WTC11 (cell line): ENCODE data around the gene RAB22A. TPM values are rescaled to one million over a fixed set of nuclear protein-coding genes. Genes with fewer than 3 reads are reported as not detected.

ENCODE experiments used
- ATAC-seq: fragments of 200-7000 bp; cut with Tn5 transposase; 2 replicates; pipeline ENCODE4 v1.10.0; 2021; ENCODE audit warnings: mild to moderate bottlenecking, moderate library complexity
- CTCF ChIA-PET: fragments of 300-600 bp; sonication (Branson Sonifier 250); formaldehyde crosslinking; loops from one replicate; lab custom pipeline; 2021; ENCODE audit warnings: antibody characterized with exemption; lab: Charles Lee
- POLR2A ChIA-PET: fragments of 350-600 bp; sonication (Branson Sonifier 250); formaldehyde crosslinking; loops from one replicate; lab custom pipeline; 2021; ENCODE audit warnings: antibody characterized with exemption; lab: Charles Lee
- DNase-seq: peaks from one replicate; pipeline ENCODE4 v3.0.0; 2021; ENCODE audit warnings: low spot score
- H3K27ac Mint-ChIP-seq: 2 replicates; pipeline ENCODE4 v1.8.0; 2021; ENCODE audit warnings: mixed read lengths
- H3K27me3 Mint-ChIP-seq: 2 replicates; pipeline ENCODE4 v1.8.0; 2021; ENCODE audit warnings: low read depth, mild to moderate bottlenecking, moderate library complexity, mixed read lengths
- H3K36me3 Mint-ChIP-seq: 2 replicates; pipeline ENCODE4 v1.8.0; 2021; ENCODE audit warnings: mixed read lengths
- H3K4me1 Mint-ChIP-seq: 2 replicates; pipeline ENCODE4 v1.8.0; 2022; ENCODE audit warnings: mixed read lengths
- H3K4me3 Mint-ChIP-seq: 2 replicates; pipeline ENCODE4 v1.8.0; 2021; ENCODE audit warnings: mild to moderate bottlenecking, moderate library complexity, mixed read lengths
- H3K9me3 Mint-ChIP-seq: 2 replicates; pipeline ENCODE4 v1.8.0; 2021; ENCODE audit warnings: mixed read lengths
- ARID4B ChIP-seq: sonication (generic); formaldehyde crosslinking; IDR thresholded peaks from 2 replicates; pipeline ENCODE4 v1.8.0; 2023; ENCODE audit warnings: missing genetic modification reagents, mild to moderate bottlenecking, borderline replicate concordance
- ATF3 ChIP-seq: sonication (generic); formaldehyde crosslinking; conservative IDR thresholded peaks from 2 replicates; pipeline ENCODE4 v1.8.1; 2022; ENCODE audit warnings: mild to moderate bottlenecking, missing genetic modification reagents
- CBFB ChIP-seq: sonication (generic); formaldehyde crosslinking; IDR thresholded peaks from 2 replicates; pipeline ENCODE4 v1.8.1; 2022; ENCODE audit warnings: mild to moderate bottlenecking, low read depth, missing genetic modification reagents
- CDX4 ChIP-seq: fragments of 250-450 bp; sonication (Bioruptor Pico); IDR thresholded peaks from 2 replicates; pipeline ENCODE4 v1.9.0; 2021; ENCODE audit warnings: moderate library complexity, mild to moderate bottlenecking, inconsistent platforms, borderline replicate concordance
- ETV6 ChIP-seq: sonication (generic); formaldehyde crosslinking; IDR thresholded peaks from 2 replicates; pipeline ENCODE4 v1.8.1; 2022; ENCODE audit warnings: mild to moderate bottlenecking, missing genetic modification reagents
- NFE2L1 ChIP-seq: sonication (generic); formaldehyde crosslinking; IDR thresholded peaks from 2 replicates; pipeline ENCODE4 v1.8.1; 2023; ENCODE audit warnings: missing genetic modification reagents
- NFYB ChIP-seq: sonication (generic); formaldehyde crosslinking; conservative IDR thresholded peaks from 2 replicates; pipeline ENCODE4 v1.8.0; 2022; ENCODE audit warnings: low read depth, missing genetic modification reagents
- RELA ChIP-seq: sonication (generic); formaldehyde crosslinking; IDR thresholded peaks from 2 replicates; pipeline ENCODE4 v1.8.1; 2022; ENCODE audit warnings: missing genetic modification reagents, mild to moderate bottlenecking, borderline replicate concordance
- TP53 ChIP-seq: sonication (generic); formaldehyde crosslinking; IDR thresholded peaks from 2 replicates; pipeline ENCODE4 v1.8.1; 2023; ENCODE audit warnings: mild to moderate bottlenecking, missing genetic modification reagents
- ZNF121 ChIP-seq: sonication (generic); formaldehyde crosslinking; IDR thresholded peaks from 2 replicates; pipeline ENCODE4 v1.8.0; 2023; ENCODE audit warnings: missing genetic modification reagents
- ZNF263 ChIP-seq: sonication (generic); formaldehyde crosslinking; IDR thresholded peaks from 2 replicates; pipeline ENCODE4 v1.8.1; 2022; ENCODE audit warnings: low read depth, mild to moderate bottlenecking, moderate library complexity, missing genetic modification reagents
- ZNF423 ChIP-seq: fragments of 250-450 bp; sonication (Bioruptor Pico); IDR thresholded peaks from 2 replicates; pipeline ENCODE4 v2.1.2; 2022; ENCODE audit warnings: mild to moderate bottlenecking, moderate library complexity
- total RNA-seq: library from RNA; stranded (reverse); gene quantifications from 3 replicates; pipeline ENCODE4 v1.2.3, GENCODE V29; 2021
- TF ChIP-seq, protein P1 (sequence below): sonication (generic); formaldehyde crosslinking; IDR thresholded peaks from 2 replicates; pipeline ENCODE4 v1.8.0; 2022; ENCODE audit warnings: mild to moderate bottlenecking, missing genetic modification reagents
- TF ChIP-seq, protein P2 (sequence below): fragments of 250-450 bp; sonication (Bioruptor Pico); IDR thresholded peaks from 2 replicates; pipeline ENCODE4 v1.9.0; 2021; ENCODE audit warnings: mild to moderate bottlenecking
- TF ChIP-seq, protein P3 (sequence below): sonication (generic); formaldehyde crosslinking; IDR thresholded peaks from 2 replicates; pipeline ENCODE4 v1.8.1; 2022; ENCODE audit warnings: mild to moderate bottlenecking, missing genetic modification reagents, moderate library complexity, borderline replicate concordance

The RAB22A gene
- total RNA-seq, 1 experiment from 2014 or later: 6.0 TPM

DNA sequence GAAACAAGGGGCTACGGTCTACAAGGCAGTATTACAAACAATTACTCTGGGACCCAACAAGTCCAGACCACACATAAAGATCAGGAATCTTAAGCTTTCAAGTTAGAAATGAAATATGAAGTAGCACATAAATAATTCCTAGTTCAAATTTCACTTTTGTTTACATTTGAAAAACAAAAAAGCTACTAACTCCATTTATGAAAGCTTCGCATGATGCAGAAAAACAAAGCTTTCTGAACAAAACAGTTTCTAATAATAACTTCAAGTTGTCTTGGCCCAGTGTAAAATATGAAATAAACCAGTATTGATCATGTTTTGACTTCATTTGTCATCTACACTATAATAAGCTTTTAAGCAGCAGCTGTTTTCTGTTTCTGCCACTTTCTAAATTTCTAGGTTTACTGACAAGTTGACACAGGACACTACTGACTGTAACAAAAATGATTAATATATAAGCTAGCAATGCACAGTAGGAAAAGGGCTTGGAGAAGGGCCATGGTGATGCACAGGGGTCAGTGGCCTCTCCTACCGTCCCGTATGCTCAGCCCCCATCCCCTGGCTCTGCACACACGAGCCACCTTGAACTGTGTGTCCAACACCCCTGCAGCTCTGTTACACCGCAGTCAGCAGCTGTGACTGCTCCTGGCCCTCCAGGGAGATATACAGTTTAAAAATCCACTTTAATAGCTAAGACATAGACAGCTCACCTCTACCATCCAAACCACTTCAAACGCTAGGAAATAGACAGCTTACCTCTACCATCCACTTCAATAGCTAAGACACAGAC is 13.3 kb upstream of the RAB22A start (continued):
- TF ChIP-seq, protein P1, sequence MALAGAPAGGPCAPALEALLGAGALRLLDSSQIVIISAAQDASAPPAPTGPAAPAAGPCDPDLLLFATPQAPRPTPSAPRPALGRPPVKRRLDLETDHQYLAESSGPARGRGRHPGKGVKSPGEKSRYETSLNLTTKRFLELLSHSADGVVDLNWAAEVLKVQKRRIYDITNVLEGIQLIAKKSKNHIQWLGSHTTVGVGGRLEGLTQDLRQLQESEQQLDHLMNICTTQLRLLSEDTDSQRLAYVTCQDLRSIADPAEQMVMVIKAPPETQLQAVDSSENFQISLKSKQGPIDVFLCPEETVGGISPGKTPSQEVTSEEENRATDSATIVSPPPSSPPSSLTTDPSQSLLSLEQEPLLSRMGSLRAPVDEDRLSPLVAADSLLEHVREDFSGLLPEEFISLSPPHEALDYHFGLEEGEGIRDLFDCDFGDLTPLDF: no peak

DNA sequence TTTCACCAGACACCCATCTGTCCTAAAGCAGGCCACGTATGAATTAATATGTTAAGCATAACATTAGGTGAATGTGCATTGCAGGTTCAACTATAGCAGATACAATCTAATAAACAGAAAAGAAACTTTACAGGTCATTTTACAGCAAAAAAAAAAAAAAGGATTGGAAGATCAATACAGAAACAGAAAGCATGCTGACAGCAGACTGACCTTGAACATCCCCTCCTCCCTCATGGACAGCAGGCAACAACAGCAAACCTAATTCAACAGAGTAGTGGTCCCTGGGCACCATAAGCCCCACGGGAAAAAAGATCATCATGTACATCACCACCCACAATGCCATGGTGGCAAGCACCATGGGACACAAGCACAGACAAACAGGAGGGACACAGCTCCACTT is 12.1 kb upstream of the RAB22A start:
- DNase-seq (no peak), ATAC-seq (no peak)
- H3K9me3 Mint-ChIP-seq: no peaks in the 10 kb centered on the region
- POLR2A ChIA-PET: interaction anchor here (0.6 kb wide), 1 partner anchor 108 kb away, joined by 8 read pairs; no protein-coding TSS in a partner anchor
- CTCF ChIA-PET: no interaction called here
- peaks cover 19% of the 10 kb centered on the region for H3K4me1 Mint-ChIP-seq
- H3K27ac Mint-ChIP-seq: peak overlapping the region; percentile 12; the same call in 1 of the 2 replicates
- no peak overlapping the region for H3K4me3 Mint-ChIP-seq
- no peaks in the 10 kb centered on the region for H3K36me3 Mint-ChIP-seq
- no peaks in the 10 kb centered on the region for H3K27me3 Mint-ChIP-seq
- no peak for TF ChIP-seq CBFB
- TF ChIP-seq NFE2L1: no peak
- TF ChIP-seq RELA (CRISPR knock-in tag): no peak

GRCh38 chr20:58300321-58300720 is 9.2 kb upstream of the RAB22A start:
- Mint-ChIP-seq H3K9me3 (no peaks in the 10 kb centered on the region), H3K4me1 (peaks cover under 1% of the 10 kb centered on the region), H3K36me3 (no peaks in the 10 kb centered on the region), H3K27ac (no peak overlapping the region), H3K27me3 (no peaks in the 10 kb centered on the region), H3K4me3 (no peak overlapping the region)
- DNase-seq (no peak), ATAC-seq (no peak)
- CTCF ChIA-PET: no interaction called here
- POLR2A ChIA-PET: interaction anchor here (0.6 kb wide), 1 partner anchor 121 kb away, joined by 4 read pairs; no protein-coding TSS in a partner anchor
- TF ChIP-seq TP53 (CRISPR knock-in tag) (no peak), ARID4B (CRISPR knock-in tag) (no peak), ETV6 (CRISPR knock-in tag) (no peak), CDX4 (CRISPR knock-in tag) (no peak), RELA (CRISPR knock-in tag) (no peak), ZNF423 (no peak), ZNF121 (CRISPR knock-in tag) (no peak), ZNF263 (CRISPR knock-in tag) (no peak), NFYB (CRISPR knock-in tag) (no peak), ATF3 (CRISPR knock-in tag) (no peak)
- TF ChIP-seq, protein P2, sequence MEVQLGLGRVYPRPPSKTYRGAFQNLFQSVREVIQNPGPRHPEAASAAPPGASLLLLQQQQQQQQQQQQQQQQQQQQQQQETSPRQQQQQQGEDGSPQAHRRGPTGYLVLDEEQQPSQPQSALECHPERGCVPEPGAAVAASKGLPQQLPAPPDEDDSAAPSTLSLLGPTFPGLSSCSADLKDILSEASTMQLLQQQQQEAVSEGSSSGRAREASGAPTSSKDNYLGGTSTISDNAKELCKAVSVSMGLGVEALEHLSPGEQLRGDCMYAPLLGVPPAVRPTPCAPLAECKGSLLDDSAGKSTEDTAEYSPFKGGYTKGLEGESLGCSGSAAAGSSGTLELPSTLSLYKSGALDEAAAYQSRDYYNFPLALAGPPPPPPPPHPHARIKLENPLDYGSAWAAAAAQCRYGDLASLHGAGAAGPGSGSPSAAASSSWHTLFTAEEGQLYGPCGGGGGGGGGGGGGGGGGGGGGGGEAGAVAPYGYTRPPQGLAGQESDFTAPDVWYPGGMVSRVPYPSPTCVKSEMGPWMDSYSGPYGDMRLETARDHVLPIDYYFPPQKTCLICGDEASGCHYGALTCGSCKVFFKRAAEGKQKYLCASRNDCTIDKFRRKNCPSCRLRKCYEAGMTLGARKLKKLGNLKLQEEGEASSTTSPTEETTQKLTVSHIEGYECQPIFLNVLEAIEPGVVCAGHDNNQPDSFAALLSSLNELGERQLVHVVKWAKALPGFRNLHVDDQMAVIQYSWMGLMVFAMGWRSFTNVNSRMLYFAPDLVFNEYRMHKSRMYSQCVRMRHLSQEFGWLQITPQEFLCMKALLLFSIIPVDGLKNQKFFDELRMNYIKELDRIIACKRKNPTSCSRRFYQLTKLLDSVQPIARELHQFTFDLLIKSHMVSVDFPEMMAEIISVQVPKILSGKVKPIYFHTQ (CRISPR knock-in tag): no peak
- TF ChIP-seq, protein P3, sequence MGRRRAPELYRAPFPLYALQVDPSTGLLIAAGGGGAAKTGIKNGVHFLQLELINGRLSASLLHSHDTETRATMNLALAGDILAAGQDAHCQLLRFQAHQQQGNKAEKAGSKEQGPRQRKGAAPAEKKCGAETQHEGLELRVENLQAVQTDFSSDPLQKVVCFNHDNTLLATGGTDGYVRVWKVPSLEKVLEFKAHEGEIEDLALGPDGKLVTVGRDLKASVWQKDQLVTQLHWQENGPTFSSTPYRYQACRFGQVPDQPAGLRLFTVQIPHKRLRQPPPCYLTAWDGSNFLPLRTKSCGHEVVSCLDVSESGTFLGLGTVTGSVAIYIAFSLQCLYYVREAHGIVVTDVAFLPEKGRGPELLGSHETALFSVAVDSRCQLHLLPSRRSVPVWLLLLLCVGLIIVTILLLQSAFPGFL (CRISPR knock-in tag): no peak
